ENCODE results near the gene MT1E.

GRCh38 chr16:56637814-56638750 is 12.5 kb downstream of the MT1E start, which contains the start of gene MT1A:
- TF ChIP-seq, protein P1, sequence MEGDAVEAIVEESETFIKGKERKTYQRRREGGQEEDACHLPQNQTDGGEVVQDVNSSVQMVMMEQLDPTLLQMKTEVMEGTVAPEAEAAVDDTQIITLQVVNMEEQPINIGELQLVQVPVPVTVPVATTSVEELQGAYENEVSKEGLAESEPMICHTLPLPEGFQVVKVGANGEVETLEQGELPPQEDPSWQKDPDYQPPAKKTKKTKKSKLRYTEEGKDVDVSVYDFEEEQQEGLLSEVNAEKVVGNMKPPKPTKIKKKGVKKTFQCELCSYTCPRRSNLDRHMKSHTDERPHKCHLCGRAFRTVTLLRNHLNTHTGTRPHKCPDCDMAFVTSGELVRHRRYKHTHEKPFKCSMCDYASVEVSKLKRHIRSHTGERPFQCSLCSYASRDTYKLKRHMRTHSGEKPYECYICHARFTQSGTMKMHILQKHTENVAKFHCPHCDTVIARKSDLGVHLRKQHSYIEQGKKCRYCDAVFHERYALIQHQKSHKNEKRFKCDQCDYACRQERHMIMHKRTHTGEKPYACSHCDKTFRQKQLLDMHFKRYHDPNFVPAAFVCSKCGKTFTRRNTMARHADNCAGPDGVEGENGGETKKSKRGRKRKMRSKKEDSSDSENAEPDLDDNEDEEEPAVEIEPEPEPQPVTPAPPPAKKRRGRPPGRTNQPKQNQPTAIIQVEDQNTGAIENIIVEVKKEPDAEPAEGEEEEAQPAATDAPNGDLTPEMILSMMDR (conservative IDR thresholded peaks at IDR 0.05; ENCODE audit: low read depth, low read length): no peak
- peak; percentile 89 for TF ChIP-seq EZH2 (IDR thresholded peaks at IDR 0.05; ENCODE audit: borderline replicate concordance, low read depth, low read length, poor library complexity, severe bottlenecking)
